ENCODE data around the gene EML5. TPM values are rescaled to one million over a fixed set of nuclear protein-coding genes. Genes with fewer than 3 reads are reported as not detected.
A peak's percentile ranks its signal among the peaks of the same experiment; 100 is the strongest.

The EML5 gene
- total RNA-seq, 1 experiment from 2014 or later: 0.32 TPM

- no peaks in the 10 kb centered on the region for H3K9me3 ChIP-seq (ENCODE audit: low read depth, low read length, poor library complexity, severe bottlenecking)
- no TSS peak for BruUV-seq (replicated peaks)
- intact Hi-C loops (cut with micrococcal nuclease; ENCODE audit: unreplicated experiment): no loop called here
- no peak overlapping the region for H3K4me3 ChIP-seq (ENCODE audit: low read depth, low read length, poor library complexity, severe bottlenecking)
- H3K27ac ChIP-seq (ENCODE audit: low read depth, low read length, poor library complexity, severe bottlenecking): no peak overlapping the region
- TF ChIP-seq CTCF (conservative IDR thresholded peaks at IDR 0.05; ENCODE audit: low read depth, low read length) (no peak), EZH2 (IDR thresholded peaks at IDR 0.05; ENCODE audit: borderline replicate concordance, low read depth, low read length, poor library complexity, severe bottlenecking) (no peak)
- no peak for DNase-seq (ENCODE audit: low spot score)
- H3K36me3 ChIP-seq (ENCODE audit: insufficient read depth, low read length, poor library complexity, severe bottlenecking): no peaks in the 10 kb centered on the region
- peaks cover 8% of the 10 kb centered on the region for H3K27me3 ChIP-seq (replicated peaks; ENCODE audit: insufficient read depth, low read depth, low read length, poor library complexity)
- no peaks in the 10 kb centered on the region for H3K4me1 ChIP-seq (ENCODE audit: insufficient read depth, low read length, poor library complexity, severe bottlenecking)
- POLR2A ChIA-PET (ENCODE audit: low non-redundant PET): no interaction called here
- CTCF ChIA-PET: no interaction called here
Observed at GRCh38 chr14:88737245-88737644, 55.5 kb downstream of the EML5 start.

DNA sequence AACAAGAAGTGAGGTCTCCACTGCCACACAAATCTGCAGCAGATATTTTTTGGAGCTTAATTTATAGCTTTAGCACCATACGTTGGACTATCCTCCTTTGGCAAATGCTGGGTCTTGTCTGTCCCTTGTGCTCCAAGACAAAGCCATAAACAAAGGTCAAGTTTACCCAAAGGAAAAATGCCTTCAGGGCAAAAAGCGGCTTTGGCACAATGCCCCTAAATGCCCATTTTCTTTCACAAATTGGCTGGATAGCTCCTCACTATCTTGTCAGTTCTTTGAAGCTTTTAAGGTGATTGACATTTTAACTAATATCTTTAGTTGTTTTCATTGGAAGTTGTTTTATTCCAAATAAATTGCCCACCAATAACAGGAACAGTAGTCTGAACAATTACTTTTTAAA lies 59.6 kb downstream of the EML5 start:
- DNase-seq (ENCODE audit: low spot score): no peak
- no peaks in the 10 kb centered on the region for H3K9me3 ChIP-seq (ENCODE audit: low read depth, low read length, poor library complexity, severe bottlenecking)
- POLR2A ChIA-PET (ENCODE audit: low non-redundant PET): no interaction called here
- intact Hi-C loops (cut with micrococcal nuclease; ENCODE audit: unreplicated experiment): no loop called here
- no peaks in the 10 kb centered on the region for H3K4me1 ChIP-seq (ENCODE audit: insufficient read depth, low read length, poor library complexity, severe bottlenecking)
- CTCF ChIA-PET: no interaction called here
- BruUV-seq (replicated peaks): no TSS peak
- no peaks in the 10 kb centered on the region for H3K36me3 ChIP-seq (ENCODE audit: insufficient read depth, low read length, poor library complexity, severe bottlenecking)
- no peaks in the 10 kb centered on the region for H3K27me3 ChIP-seq (replicated peaks; ENCODE audit: insufficient read depth, low read depth, low read length, poor library complexity)
- no peak overlapping the region for H3K27ac ChIP-seq (ENCODE audit: low read depth, low read length, poor library complexity, severe bottlenecking)
- TF ChIP-seq CTCF (conservative IDR thresholded peaks at IDR 0.05; ENCODE audit: low read depth, low read length) (no peak), EZH2 (IDR thresholded peaks at IDR 0.05; ENCODE audit: borderline replicate concordance, low read depth, low read length, poor library complexity, severe bottlenecking) (no peak)
- no peak overlapping the region for H3K4me3 ChIP-seq (ENCODE audit: low read depth, low read length, poor library complexity, severe bottlenecking)

DNA sequence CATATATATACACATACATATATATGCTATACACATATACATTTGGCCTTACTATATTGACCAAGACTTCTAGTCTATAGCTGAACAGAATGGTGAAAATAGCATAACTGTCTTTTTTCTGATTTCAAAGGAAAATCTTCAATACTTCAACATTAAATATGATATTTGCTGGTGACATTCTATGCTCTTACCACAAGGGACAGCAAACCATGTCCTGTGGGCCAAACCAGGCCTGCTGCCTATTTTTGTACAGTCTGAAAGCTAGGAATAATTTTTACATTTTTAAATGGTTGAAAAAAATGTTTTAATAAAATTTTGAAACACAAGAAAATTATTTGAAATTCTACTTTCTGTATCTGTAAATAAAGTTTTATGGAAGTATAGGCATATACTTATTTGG lies 63.6 kb downstream of the EML5 start:
- no peaks in the 10 kb centered on the region for H3K4me1 ChIP-seq (ENCODE audit: insufficient read depth, low read length, poor library complexity, severe bottlenecking)
- no peak overlapping the region for H3K27ac ChIP-seq (ENCODE audit: low read depth, low read length, poor library complexity, severe bottlenecking)
- no peak for DNase-seq (ENCODE audit: low spot score)
- TF ChIP-seq EZH2 (IDR thresholded peaks at IDR 0.05; ENCODE audit: borderline replicate concordance, low read depth, low read length, poor library complexity, severe bottlenecking): no peak
- peak; percentile 28; the same call in 1 of the 2 replicates for TF ChIP-seq CTCF (conservative IDR thresholded peaks at IDR 0.05; ENCODE audit: low read depth, low read length)
- intact Hi-C loops (cut with micrococcal nuclease; ENCODE audit: unreplicated experiment): no loop called here
- H3K9me3 ChIP-seq (ENCODE audit: low read depth, low read length, poor library complexity, severe bottlenecking): no peaks in the 10 kb centered on the region
- ChIA-PET POLR2A (ENCODE audit: low non-redundant PET) (no interaction called here), CTCF (no interaction called here)
- BruUV-seq (replicated peaks): no TSS peak
- no peak overlapping the region for H3K4me3 ChIP-seq (ENCODE audit: low read depth, low read length, poor library complexity, severe bottlenecking)
- no peaks in the 10 kb centered on the region for H3K36me3 ChIP-seq (ENCODE audit: insufficient read depth, low read length, poor library complexity, severe bottlenecking)
- peaks cover 3% of the 10 kb centered on the region for H3K27me3 ChIP-seq (replicated peaks; ENCODE audit: insufficient read depth, low read depth, low read length, poor library complexity)
